ENCODE results near the gene NR5A1.

The NR5A1 gene

GRCh38 chr9:124531115-124531514, 23.9 kb upstream of the NR5A1 start:
- in situ Hi-C loops (cut with HindIII; ENCODE audit: low sequenced_read_pairs), result loop anchor here (5.0 kb wide), 1 partner anchor 74 kb away; no protein-coding TSS in a partner anchor
- DNase-seq (ENCODE audit: low read depth), result no peak
- no peak overlapping the region for H3K4me3 ChIP-seq (ENCODE audit: low read depth, low read length)
- TF ChIP-seq CTCF (IDR thresholded peaks at IDR 0.05; ENCODE audit: low read depth, low read length, missing control alignments), result no peak

- in situ Hi-C loops (cut with HindIII; ENCODE audit: low sequenced_read_pairs), result loop anchor here (5.0 kb wide), 1 partner anchor 73 kb away; no protein-coding TSS in a partner anchor
- no peak overlapping the region for H3K4me3 ChIP-seq (ENCODE audit: low read depth, low read length)
- no peak for DNase-seq (ENCODE audit: low read depth)
- no peak for TF ChIP-seq CTCF (IDR thresholded peaks at IDR 0.05; ENCODE audit: low read depth, low read length, missing control alignments)
These were observed 23.0 kb upstream of the NR5A1 start for GRCh38 chr9:124530246-124530645.

GRCh38 chr9:124527781-124528180, 20.6 kb upstream of the NR5A1 start:
- peak; percentile 16 for DNase-seq (ENCODE audit: low read depth)
- in situ Hi-C loops (cut with HindIII; ENCODE audit: low sequenced_read_pairs), result no loop called here
- no peak for TF ChIP-seq CTCF (IDR thresholded peaks at IDR 0.05; ENCODE audit: low read depth, low read length, missing control alignments)
- H3K4me3 ChIP-seq (ENCODE audit: low read depth, low read length), result no peak overlapping the region

GRCh38 chr9:124526174-124526573, 19.0 kb upstream of the NR5A1 start:
- no peak overlapping the region for H3K4me3 ChIP-seq (ENCODE audit: low read depth, low read length)
- no peak for TF ChIP-seq CTCF (IDR thresholded peaks at IDR 0.05; ENCODE audit: low read depth, low read length, missing control alignments)
- DNase-seq (ENCODE audit: low read depth), result no peak
- in situ Hi-C loops (cut with HindIII; ENCODE audit: low sequenced_read_pairs), result no loop called here

- no peak for DNase-seq (ENCODE audit: low read depth)
- no peak for TF ChIP-seq CTCF (IDR thresholded peaks at IDR 0.05; ENCODE audit: low read depth, low read length, missing control alignments)
- no peak overlapping the region for H3K4me3 ChIP-seq (ENCODE audit: low read depth, low read length)
- in situ Hi-C loops (cut with HindIII; ENCODE audit: low sequenced_read_pairs), result no loop called here
These were observed 15.2 kb upstream of the NR5A1 start for GRCh38 chr9:124522121-124523098.

GRCh38 chr9:124521142-124521541, 13.9 kb upstream of the NR5A1 start:
- TF ChIP-seq CTCF (IDR thresholded peaks at IDR 0.05; ENCODE audit: low read depth, low read length, missing control alignments), result no peak
- in situ Hi-C loops (cut with HindIII; ENCODE audit: low sequenced_read_pairs), result no loop called here
- H3K4me3 ChIP-seq (ENCODE audit: low read depth, low read length), result no peak overlapping the region
- DNase-seq (ENCODE audit: low read depth), result no peak
